Mononuclear cell (primary cell): ENCODE measurements around the gene SDK1. TPM values are rescaled to one million over a fixed set of nuclear protein-coding genes. Genes with fewer than 3 reads are reported as not detected.
"Not testable (repeated sequence)": the region's sequence is repeated elsewhere in the genome, so short reads cannot be mapped to it uniquely, and the experiment has no call there.

ENCODE experiments used
- H3K27me3 ChIP-seq: 2 replicates; pipeline ENCODE4 v1.6.0; 2011; ENCODE audit warnings: low read length, control low read depth; ENCODE audit not compliant: insufficient read depth
- H3K4me1 ChIP-seq: 2 replicates; pipeline ENCODE4 v1.5.1; 2011; ENCODE audit warnings: mild to moderate bottlenecking, low read length, control low read depth; ENCODE audit not compliant: insufficient read depth
- H3K4me3 ChIP-seq: 2 replicates; pipeline ENCODE4 v1.5.1; 2011; ENCODE audit warnings: mild to moderate bottlenecking, low read length, moderate library complexity
- H3K9me3 ChIP-seq: 2 replicates; pipeline ENCODE4 v1.5.1; 2011; ENCODE audit warnings: low read depth, mild to moderate bottlenecking, control low read depth, low read length
- total RNA-seq: library from RNA; depleted of rRNA; stranded (reverse); fragments of >200 nt; gene quantifications from one replicate; pipeline ENCODE4 v1.2.3, GENCODE V29; 2012

SDK1 gene
- total RNA-seq, 1 donor: 0.31 TPM

GRCh38 chr7:4230352-4230751, 929.3 kb downstream of the SDK1 start:
- Histone ChIP-seq H3K9me3 (no peaks in the 10 kb centered on the region), H3K27me3 (no peaks in the 10 kb centered on the region), H3K4me1 (no peaks in the 10 kb centered on the region)

GRCh38 chr7:4233146-4233545, 932.1 kb downstream of the SDK1 start:
- no peaks in the 10 kb centered on the region for H3K9me3 ChIP-seq
- H3K4me3 ChIP-seq: no peak overlapping the region
- H3K4me1 ChIP-seq: no peaks in the 10 kb centered on the region
- H3K27me3 ChIP-seq: no peaks in the 10 kb centered on the region

More at GRCh38 chr7:4230352-4230751, 929.3 kb downstream of the SDK1 start:
- no peak overlapping the region for H3K4me3 ChIP-seq

- Histone ChIP-seq H3K4me3 (no peak overlapping the region), H3K4me1 (no peaks in the 10 kb centered on the region), H3K27me3 (no peaks in the 10 kb centered on the region), H3K9me3 (no peaks in the 10 kb centered on the region)
Measured at GRCh38 chr7:4233621-4234497, 932.8 kb downstream of the SDK1 start.

GRCh38 chr7:4234498-4234855, 933.4 kb downstream of the SDK1 start:
- Histone ChIP-seq H3K4me1 (no peaks in the 10 kb centered on the region), H3K4me3 (no peak overlapping the region), H3K9me3 (no peaks in the 10 kb centered on the region), H3K27me3 (no peaks in the 10 kb centered on the region)

- Histone ChIP-seq H3K4me3 (no peak overlapping the region), H3K27me3 (no peaks in the 10 kb centered on the region), H3K9me3 (no peaks in the 10 kb centered on the region), H3K4me1 (no peaks in the 10 kb centered on the region)
Measured at GRCh38 chr7:4234886-4235285, 933.8 kb downstream of the SDK1 start.

GRCh38 chr7:4235596-4235995, 934.5 kb downstream of the SDK1 start:
- Histone ChIP-seq H3K9me3 (no peaks in the 10 kb centered on the region), H3K4me3 (no peak overlapping the region)

GRCh38 chr7:4236389-4236788, 935.3 kb downstream of the SDK1 start:
- Histone ChIP-seq H3K4me3 (no peak overlapping the region), H3K9me3 (no peaks in the 10 kb centered on the region), H3K27me3 (no peaks in the 10 kb centered on the region), H3K4me1 (no peaks in the 10 kb centered on the region)

More at GRCh38 chr7:4235596-4235995, 934.5 kb downstream of the SDK1 start:
- Histone ChIP-seq H3K4me1 (no peaks in the 10 kb centered on the region), H3K27me3 (no peaks in the 10 kb centered on the region)

GRCh38 chr7:4236873-4237272, 935.8 kb downstream of the SDK1 start:
- not testable (repeated sequence) for H3K9me3 ChIP-seq, H3K4me1 ChIP-seq, H3K27me3 ChIP-seq, H3K4me3 ChIP-seq

- Histone ChIP-seq H3K4me1 (no peaks in the 10 kb centered on the region), H3K4me3 (no peak overlapping the region), H3K27me3 (no peaks in the 10 kb centered on the region), H3K9me3 (no peaks in the 10 kb centered on the region)
Measured at GRCh38 chr7:4237296-4238235, 936.5 kb downstream of the SDK1 start.

GRCh38 chr7:4238861-4239260, 937.8 kb downstream of the SDK1 start:
- Histone ChIP-seq H3K9me3 (no peaks in the 10 kb centered on the region), H3K4me3 (no peak overlapping the region), H3K4me1 (no peaks in the 10 kb centered on the region), H3K27me3 (no peaks in the 10 kb centered on the region)

- H3K4me1 ChIP-seq: no peaks in the 10 kb centered on the region
- H3K9me3 ChIP-seq: no peaks in the 10 kb centered on the region
- no peaks in the 10 kb centered on the region for H3K27me3 ChIP-seq
- H3K4me3 ChIP-seq: no peak overlapping the region
Measured at GRCh38 chr7:4240042-4240441, 939.0 kb downstream of the SDK1 start.

GRCh38 chr7:4240520-4241303, 939.7 kb downstream of the SDK1 start:
- H3K9me3 ChIP-seq: no peaks in the 10 kb centered on the region
- H3K4me3 ChIP-seq: no peak overlapping the region
- H3K27me3 ChIP-seq: no peaks in the 10 kb centered on the region
- H3K4me1 ChIP-seq: no peaks in the 10 kb centered on the region

GRCh38 chr7:4241304-4241612, 940.2 kb downstream of the SDK1 start:
- Histone ChIP-seq H3K27me3 (no peaks in the 10 kb centered on the region), H3K4me1 (no peaks in the 10 kb centered on the region), H3K4me3 (no peak overlapping the region), H3K9me3 (no peaks in the 10 kb centered on the region)

- no peaks in the 10 kb centered on the region for H3K4me1 ChIP-seq
Measured at GRCh38 chr7:4241791-4242190, 940.7 kb downstream of the SDK1 start.

GRCh38 chr7:4242706-4243105, 941.7 kb downstream of the SDK1 start:
- no peaks in the 10 kb centered on the region for H3K4me1 ChIP-seq
- H3K27me3 ChIP-seq: no peaks in the 10 kb centered on the region
- no peak overlapping the region for H3K4me3 ChIP-seq
- no peaks in the 10 kb centered on the region for H3K9me3 ChIP-seq

More at GRCh38 chr7:4241791-4242190, 940.7 kb downstream of the SDK1 start:
- Histone ChIP-seq H3K9me3 (no peaks in the 10 kb centered on the region), H3K4me3 (no peak overlapping the region), H3K27me3 (no peaks in the 10 kb centered on the region)
